Esophagus squamous epithelium (tissue), 4 donors: Measurements from ENCODE around the gene ATPAF2.

Experiments used
- POLR2A ChIP-seq, 4 donors: fragments of 450-650 bp; IDR thresholded peaks; one replicate each; pipeline ENCODE4 v1.6.1; 2017; ENCODE audit warnings: antibody characterized with exemption in 4 of 4, mild to moderate bottlenecking in 4 of 4, moderate library complexity in 3 of 4
- TF ChIP-seq, protein P1 (sequence below), 6 experiments: fragments of 450-650 bp in 4 of 6; fragments of 200-600 bp in 2 of 6; sonication (generic) in 2 of 6; IDR thresholded peaks; one replicate each; pipeline ENCODE4 v1.5.1; 2016 to 2019; ENCODE audit warnings: antibody characterized with exemption in 6 of 6, mild to moderate bottlenecking in 4 of 6, moderate library complexity in 4 of 6

DNA sequence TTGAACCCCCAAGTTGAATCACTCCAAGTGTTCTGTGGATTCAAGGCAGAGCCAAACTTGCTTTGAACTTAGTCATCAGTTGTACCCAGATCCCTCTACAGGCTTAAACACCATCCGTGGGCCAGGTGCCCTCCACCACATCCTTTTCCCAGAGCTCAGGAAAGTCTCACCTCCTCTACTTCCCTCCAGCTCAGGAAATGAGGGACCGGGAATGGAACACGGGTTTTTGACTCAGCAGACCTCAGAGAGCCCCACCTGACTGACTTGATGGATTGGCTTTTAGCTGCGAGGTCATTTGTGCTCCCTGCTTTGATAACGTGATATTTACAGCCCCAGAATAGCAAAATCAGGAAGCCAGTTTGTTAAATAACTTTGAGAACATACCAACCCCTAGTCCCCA lies 20.3 kb upstream of the ATPAF2 start:
- TF ChIP-seq, protein P1, sequence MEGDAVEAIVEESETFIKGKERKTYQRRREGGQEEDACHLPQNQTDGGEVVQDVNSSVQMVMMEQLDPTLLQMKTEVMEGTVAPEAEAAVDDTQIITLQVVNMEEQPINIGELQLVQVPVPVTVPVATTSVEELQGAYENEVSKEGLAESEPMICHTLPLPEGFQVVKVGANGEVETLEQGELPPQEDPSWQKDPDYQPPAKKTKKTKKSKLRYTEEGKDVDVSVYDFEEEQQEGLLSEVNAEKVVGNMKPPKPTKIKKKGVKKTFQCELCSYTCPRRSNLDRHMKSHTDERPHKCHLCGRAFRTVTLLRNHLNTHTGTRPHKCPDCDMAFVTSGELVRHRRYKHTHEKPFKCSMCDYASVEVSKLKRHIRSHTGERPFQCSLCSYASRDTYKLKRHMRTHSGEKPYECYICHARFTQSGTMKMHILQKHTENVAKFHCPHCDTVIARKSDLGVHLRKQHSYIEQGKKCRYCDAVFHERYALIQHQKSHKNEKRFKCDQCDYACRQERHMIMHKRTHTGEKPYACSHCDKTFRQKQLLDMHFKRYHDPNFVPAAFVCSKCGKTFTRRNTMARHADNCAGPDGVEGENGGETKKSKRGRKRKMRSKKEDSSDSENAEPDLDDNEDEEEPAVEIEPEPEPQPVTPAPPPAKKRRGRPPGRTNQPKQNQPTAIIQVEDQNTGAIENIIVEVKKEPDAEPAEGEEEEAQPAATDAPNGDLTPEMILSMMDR (IDR thresholded peaks at IDR 0.05) = no peak
- no peak for TF ChIP-seq POLR2A (IDR thresholded peaks at IDR 0.05)
